ENCODE data around the gene CCDC43. TPM values are rescaled to one million over a fixed set of nuclear protein-coding genes. Genes with fewer than 3 reads are reported as not detected.

The CCDC43 gene
- total and polyA plus RNA-seq, 2 of the 8 experiments (the other 6 are each of a cell fraction or from before 2014, with no cell fraction given), result 4.9 to 38.1 TPM

DNA sequence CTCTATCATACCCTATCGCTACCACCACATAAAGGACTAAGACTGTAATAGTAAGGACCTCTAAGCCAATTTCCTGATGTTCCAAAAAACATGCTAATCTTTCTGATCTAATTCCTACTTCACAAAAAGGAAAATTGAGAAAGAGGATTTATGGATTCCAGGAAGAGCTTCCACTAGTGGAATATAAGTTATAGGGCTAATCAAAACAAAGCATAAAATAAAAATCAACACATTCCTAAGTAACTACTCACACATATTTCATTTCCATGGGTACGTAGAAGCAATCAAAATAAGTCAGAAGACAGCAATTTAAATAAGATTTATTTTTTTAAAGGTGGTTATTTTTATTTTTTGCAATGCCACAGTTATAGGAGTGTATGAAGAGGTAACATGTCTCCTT is 12.4 kb downstream of the CCDC43 start:
- TF ChIP-seq SIN3A (conservative IDR thresholded peaks at IDR 0.05 in 1 of 2, IDR thresholded peaks at IDR 0.05 in 1 of 2; ENCODE audit: low read depth in 1 of 2, low read length in 2 of 2), result no peak
- no peak for TF ChIP-seq BACH1 (IDR thresholded peaks at IDR 0.05; ENCODE audit: low read length)
- TF ChIP-seq EP300 (IDR thresholded peaks at IDR 0.05; ENCODE audit: borderline replicate concordance in 1 of 2, low read depth in 2 of 2, low read length in 2 of 2), result no peak
- no peak for TF ChIP-seq GABPA (IDR thresholded peaks at IDR 0.05; ENCODE audit: borderline replicate concordance, insufficient read depth, low read length)
- no peak for TF ChIP-seq TAF1 (IDR thresholded peaks at IDR 0.05; ENCODE audit: low read depth, low read length)
- TF ChIP-seq, protein P1, sequence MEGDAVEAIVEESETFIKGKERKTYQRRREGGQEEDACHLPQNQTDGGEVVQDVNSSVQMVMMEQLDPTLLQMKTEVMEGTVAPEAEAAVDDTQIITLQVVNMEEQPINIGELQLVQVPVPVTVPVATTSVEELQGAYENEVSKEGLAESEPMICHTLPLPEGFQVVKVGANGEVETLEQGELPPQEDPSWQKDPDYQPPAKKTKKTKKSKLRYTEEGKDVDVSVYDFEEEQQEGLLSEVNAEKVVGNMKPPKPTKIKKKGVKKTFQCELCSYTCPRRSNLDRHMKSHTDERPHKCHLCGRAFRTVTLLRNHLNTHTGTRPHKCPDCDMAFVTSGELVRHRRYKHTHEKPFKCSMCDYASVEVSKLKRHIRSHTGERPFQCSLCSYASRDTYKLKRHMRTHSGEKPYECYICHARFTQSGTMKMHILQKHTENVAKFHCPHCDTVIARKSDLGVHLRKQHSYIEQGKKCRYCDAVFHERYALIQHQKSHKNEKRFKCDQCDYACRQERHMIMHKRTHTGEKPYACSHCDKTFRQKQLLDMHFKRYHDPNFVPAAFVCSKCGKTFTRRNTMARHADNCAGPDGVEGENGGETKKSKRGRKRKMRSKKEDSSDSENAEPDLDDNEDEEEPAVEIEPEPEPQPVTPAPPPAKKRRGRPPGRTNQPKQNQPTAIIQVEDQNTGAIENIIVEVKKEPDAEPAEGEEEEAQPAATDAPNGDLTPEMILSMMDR (IDR thresholded peaks at IDR 0.05; ENCODE audit: control extremely low read depth in 1 of 3, insufficient read depth in 1 of 3, low read depth in 1 of 3, low read length in 3 of 3), result no peak
- TF ChIP-seq, protein P2, sequence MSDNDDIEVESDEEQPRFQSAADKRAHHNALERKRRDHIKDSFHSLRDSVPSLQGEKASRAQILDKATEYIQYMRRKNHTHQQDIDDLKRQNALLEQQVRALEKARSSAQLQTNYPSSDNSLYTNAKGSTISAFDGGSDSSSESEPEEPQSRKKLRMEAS (IDR thresholded peaks at IDR 0.05), result no peak
- TF ChIP-seq SIX5 (IDR thresholded peaks at IDR 0.05; ENCODE audit: low read depth, low read length), result no peak
- no peak for TF ChIP-seq SP2 (IDR thresholded peaks at IDR 0.05; ENCODE audit: low read length)
- no peak for TF ChIP-seq RBBP5 (IDR thresholded peaks at IDR 0.05; ENCODE audit: borderline replicate concordance, low read depth, low read length)
- TF ChIP-seq SP1 (IDR thresholded peaks at IDR 0.05; ENCODE audit: low read depth, low read length), result no peak
- 64% methylated on average over 2 of the region's 2 CpGs; no CpG with 5 or more reads in 1 of the 2 experiments for WGBS, 2 experiments (ENCODE audit: extremely low coverage in 1 of 2, insufficient coverage in 1 of 2, insufficient read length in 1 of 2, insufficient replicate concordance in 2 of 2, low coverage in 1 of 2, low lambda C conversion rate in 2 of 2, missing lambda C conversion rate in 1 of 2)
- no peak overlapping the region for H2BK15ac ChIP-seq (ENCODE audit: low read length)
- H3K27me3 ChIP-seq (replicated peaks in 1 of 4; ENCODE audit: control insufficient read depth in 3 of 4, extremely low read depth in 1 of 4, insufficient read depth in 3 of 4, low read length in 3 of 4), result no peaks in the 10 kb centered on the region
- no peak overlapping the region for H2BK12ac ChIP-seq (ENCODE audit: low read depth, low read length)
- FAIRE-seq (no peak), DNase-seq (ENCODE audit: low read depth in 1 of 2, low spot score in 2 of 2) (no peak)
- no peak overlapping the region for H2AFZ ChIP-seq (ENCODE audit: low read length)
- H3K9ac ChIP-seq (replicated peaks in 1 of 4; ENCODE audit: extremely low read depth in 1 of 4, low read depth in 3 of 4, low read length in 3 of 4), result no peak overlapping the region
- no peak overlapping the region for H3K4ac ChIP-seq (replicated peaks; ENCODE audit: insufficient read length, low read depth, low read length)
- H3K23me2 ChIP-seq (ENCODE audit: low read depth, low read length), result no peaks in the 10 kb centered on the region
- no peak overlapping the region for H2BK5ac ChIP-seq (ENCODE audit: low read depth, low read length)
- H3K4me2 ChIP-seq (ENCODE audit: insufficient read depth in 1 of 2, low read depth in 2 of 2, low read length in 2 of 2), result no peak overlapping the region
- H3K79me2 ChIP-seq (ENCODE audit: control insufficient read depth in 1 of 2, insufficient read depth in 2 of 2, low read length in 2 of 2), result no peaks in the 10 kb centered on the region
- no peak overlapping the region for H3K23ac ChIP-seq (ENCODE audit: insufficient read length)
- H3K14ac ChIP-seq (ENCODE audit: insufficient read length), result no peak overlapping the region
- no peak overlapping the region for H3K4me3 ChIP-seq (ENCODE audit: extremely low read depth in 1 of 4, insufficient read depth in 2 of 4, low read depth in 3 of 4, low read length in 4 of 4)
- H3K9me3 ChIP-seq (ENCODE audit: insufficient read depth in 2 of 2, low read depth in 1 of 2, low read length in 1 of 2), result no peaks in the 10 kb centered on the region
- H3K27ac ChIP-seq (ENCODE audit: low read depth, low read length), result no peak overlapping the region
- no peak overlapping the region for H4K5ac ChIP-seq (ENCODE audit: insufficient read length, low read depth, low read length)
- H3K4me1 ChIP-seq (replicated peaks in 1 of 4; ENCODE audit: control insufficient read depth in 3 of 4, insufficient read depth in 4 of 4, low read length in 3 of 4), result no peaks in the 10 kb centered on the region
- H2AK5ac ChIP-seq (ENCODE audit: low read depth, low read length), result no peak overlapping the region
- H4K20me1 ChIP-seq (replicated peaks in 1 of 2; ENCODE audit: control insufficient read depth in 1 of 2, insufficient read depth in 2 of 2, low read length in 2 of 2), result no peaks in the 10 kb centered on the region
- POLR2A ChIA-PET (ENCODE audit: partially characterized antibody), result interaction anchor here (3.4 kb wide), 1 partner anchor 12 kb away, joined by 11 read pairs; the partner anchor contains the start of gene CCDC43
- no peak overlapping the region for H2BK120ac ChIP-seq (replicated peaks; ENCODE audit: low read depth, low read length)
- H4K91ac ChIP-seq (replicated peaks; ENCODE audit: insufficient read length, low read length), result no peak overlapping the region
- no peak overlapping the region for H3K56ac ChIP-seq (replicated peaks; ENCODE audit: insufficient read length, low read depth, low read length)
- H2BK20ac ChIP-seq (ENCODE audit: low read length), result no peak overlapping the region
- peaks cover 3 to 27% (median 7%) of the 10 kb centered on the region in 4 experiments; a peak in 7 of 8 replicates for H3K36me3 ChIP-seq (ENCODE audit: control insufficient read depth in 2 of 4, insufficient read depth in 4 of 4, low read length in 3 of 4)
- no peak overlapping the region for H3K18ac ChIP-seq (ENCODE audit: extremely low read depth, low read length)
- H4K8ac ChIP-seq (ENCODE audit: extremely low read depth, insufficient read depth, low read length), result no peak overlapping the region
- CTCF ChIA-PET (ENCODE audit: partially characterized antibody), result no interaction called here
- no peaks in the 10 kb centered on the region; the same call in 1 of the 2 replicates for H3K79me1 ChIP-seq (ENCODE audit: low read depth, low read length)
